ENCODE results near the gene SYT17. TPM values are rescaled to one million over a fixed set of nuclear protein-coding genes. Genes with fewer than 3 reads are reported as not detected.
A peak's percentile ranks its signal among the peaks of the same experiment; 100 is the strongest.

The SYT17 gene
- total RNA-seq, 1 experiment from 2014 or later = 10.3 TPM

- Histone ChIP-seq H3K27ac (ENCODE audit: low read depth, low read length) (peak overlapping the region; percentile 77), H3K4me3 (replicated peaks in 1 of 2; ENCODE audit: low read depth in 1 of 2, low read length in 2 of 2) (peak overlapping the region; percentile 3 to 46; a peak in 3 of 4 replicates), H3K9ac (ENCODE audit: low read length) (peak overlapping the region; percentile 44), H3K9me3 (ENCODE audit: control insufficient read depth in 1 of 2, insufficient read depth in 1 of 2, low read depth in 1 of 2, low read length in 2 of 2) (no peaks in the 10 kb centered on the region), H3K79me2 (ENCODE audit: insufficient read depth, low read length) (peaks cover 69% of the 10 kb centered on the region), H3K9me2 (ENCODE audit: insufficient read depth) (no peaks in the 10 kb centered on the region), H4K20me1 (ENCODE audit: insufficient read depth) (no peaks in the 10 kb centered on the region), H3K27me3 (ENCODE audit: insufficient read depth, low read length) (no peaks in the 10 kb centered on the region), H3K4me1 (ENCODE audit: control insufficient read depth in 1 of 2, insufficient read depth in 2 of 2, low read length in 2 of 2) (peaks cover 45 to 60% of the 10 kb centered on the region in 2 experiments), H3K36me3 (ENCODE audit: control insufficient read depth in 1 of 2, insufficient read depth in 2 of 2, low read length in 2 of 2) (peaks cover 8 to 13% of the 10 kb centered on the region in 2 experiments; a peak in 3 of 4 replicates), H3K4me2 (ENCODE audit: low read length) (peak overlapping the region; percentile 99), H2AFZ (ENCODE audit: low read depth, low read length, poor library complexity, severe bottlenecking) (no peak overlapping the region)
- ATAC-seq = no peak
- TSS peak; percentile 2 for BruUV-seq (replicated peaks)
- CTCF ChIA-PET = interaction anchor here (1.2 kb wide), 1 partner anchor 61 kb away, joined by 4 read pairs; no protein-coding TSS in a partner anchor
- intact Hi-C loops (cut with micrococcal nuclease) = no loop called here
- DNase-seq (ENCODE audit: low read depth, low spot score) = no peak
- RAD21 ChIA-PET (ENCODE audit: low non-redundant PET in 1 of 2, low total read pairs in 2 of 2, uncharacterized antibody in 2 of 2, unreplicated experiment in 2 of 2) = no interaction called here
- POLR2A ChIA-PET = interaction anchor here (1.9 to 3.0 kb wide), 2 partner anchors 11 to 12 kb away, joined by 6 to 13 read pairs; no protein-coding TSS in a partner anchor
- TF ChIP-seq FOSL1 (IDR thresholded peaks at IDR 0.05; ENCODE audit: low read depth) (peak; percentile 77), POLR2AphosphoS5 (IDR thresholded peaks at IDR 0.05; ENCODE audit: low read depth, low read length) (no peak), ZBTB33 (IDR thresholded peaks at IDR 0.05; ENCODE audit: extremely low read depth, insufficient replicate concordance, low read length) (no peak), ATF3 (IDR thresholded peaks at IDR 0.05) (no peak), REST (IDR thresholded peaks at IDR 0.05; ENCODE audit: low read depth) (no peak), POLR2A (IDR thresholded peaks at IDR 0.05; ENCODE audit: borderline replicate concordance, extremely low read depth, insufficient read depth, insufficient read length) (no peak), RAD21 (IDR thresholded peaks at IDR 0.05; ENCODE audit: low read depth) (peak; percentile 24; the same call in 1 of the 2 replicates), CTCF (IDR thresholded peaks at IDR 0.05 in 2 of 3, conservative IDR thresholded peaks at IDR 0.05 in 1 of 3; ENCODE audit: borderline replicate concordance in 1 of 3, insufficient read depth in 1 of 3, low read depth in 2 of 3, low read length in 2 of 3) (no peak), ZFX (IDR thresholded peaks at IDR 0.05) (no peak), ELF1 (IDR thresholded peaks at IDR 0.05; ENCODE audit: borderline replicate concordance, low read depth) (no peak), YY1 (IDR thresholded peaks at IDR 0.05; ENCODE audit: extremely low read depth, insufficient replicate concordance, low read depth, low read length) (no peak), JUND (IDR thresholded peaks at IDR 0.05) (peak; percentile 76), SP1 (IDR thresholded peaks at IDR 0.05; ENCODE audit: low read depth) (peak; percentile 71), EZH2phosphoT487 (IDR thresholded peaks at IDR 0.05; ENCODE audit: borderline replicate concordance) (no peak), TCF7L2 (IDR thresholded peaks at IDR 0.05; ENCODE audit: borderline replicate concordance, extremely low read depth, insufficient read depth, insufficient read length) (no peak), ZNF274 (IDR thresholded peaks at IDR 0.05; ENCODE audit: low read depth, low read length) (no peak), EZH2 (IDR thresholded peaks at IDR 0.05) (no peak), SRF (IDR thresholded peaks at IDR 0.05; ENCODE audit: low read depth) (no peak), CEBPB (IDR thresholded peaks at IDR 0.05; ENCODE audit: low read depth) (peak; percentile 26; the same call in 1 of the 2 replicates), SIN3A (IDR thresholded peaks at IDR 0.05; ENCODE audit: low read depth) (peak; percentile 47; the same call in 1 of the 2 replicates), EGR1 (IDR thresholded peaks at IDR 0.05; ENCODE audit: low read depth) (peak; percentile 27; the same call in 1 of the 2 replicates)
Observed at GRCh38 chr16:19118938-19119431, 49.1 kb upstream of the SYT17 start.
